SU-DHL-6 (cell line): ENCODE results near the gene CEP170B.

Source experiments
- CTCF ChIP-seq: fragments of 200-600 bp; sonication (generic); IDR thresholded peaks from one replicate; pipeline ENCODE4 v1.5.1; 2017; ENCODE audit warnings: antibody characterized with exemption, mild to moderate bottlenecking, low read length, moderate library complexity; ENCODE audit not compliant: insufficient read depth, poor library complexity, severe bottlenecking
- EZH2phosphoT487 ChIP-seq: fragments of 200-600 bp; sonication (generic), shearing (Covaris generic); conservative IDR thresholded peaks from 2 replicates; pipeline ENCODE4 v1.6.1; 2018; ENCODE audit warnings: mild to moderate bottlenecking, antibody characterized with exemption, low read length, moderate library complexity, mixed read lengths

GRCh38 chr14:104886690-104887622 is 21.9 kb downstream of the CEP170B start:
- TF ChIP-seq CTCF (no peak), EZH2phosphoT487 (no peak)
